KMS-11 (cell line): ENCODE measurements around the gene ZFP3.

Source experiments
- H2AFZ ChIP-seq: fragments of 200-600 bp; sonication (generic); 2 replicates; pipeline ENCODE4 v1.6.1; 2016; ENCODE audit warnings: antibody characterized with exemption, mixed run types, low read depth
- H3K27ac ChIP-seq: fragments of 200-600 bp; sonication (generic); 2 replicates; pipeline ENCODE4 v1.6.1; 2016; ENCODE audit warnings: mild to moderate bottlenecking, mixed run types
- H3K27me3 ChIP-seq: fragments of 200-600 bp; sonication (generic); 2 replicates; pipeline ENCODE4 v1.6.1; 2017; ENCODE audit warnings: mild to moderate bottlenecking, low read depth, mixed run types, moderate library complexity; ENCODE audit not compliant: insufficient read depth
- H3K36me3 ChIP-seq: fragments of 200-600 bp; sonication (generic); 2 replicates; pipeline ENCODE4 v1.6.1; 2017; ENCODE audit warnings: mild to moderate bottlenecking, mixed run types; ENCODE audit not compliant: insufficient read depth
- H3K4me1 ChIP-seq: fragments of 200-600 bp; sonication (generic); 2 replicates; pipeline ENCODE4 v1.6.1; 2016; ENCODE audit warnings: mild to moderate bottlenecking, low read depth, mixed run types; ENCODE audit not compliant: poor library complexity, severe bottlenecking
- H3K4me2 ChIP-seq: fragments of 200-600 bp; sonication (generic); 2 replicates; pipeline ENCODE4 v1.7.0; 2016; ENCODE audit warnings: mild to moderate bottlenecking, mixed run types
- H3K4me3 ChIP-seq: fragments of 200-600 bp; sonication (generic); IDR thresholded peaks from 2 replicates; pipeline ENCODE4 v1.6.1; 2017; ENCODE audit warnings: low read depth, low read length, mixed read lengths; ENCODE audit not compliant: insufficient read depth
- H3K79me2 ChIP-seq: fragments of 200-600 bp; sonication (generic); 2 replicates; pipeline ENCODE4 v1.6.1; 2016; ENCODE audit warnings: low read depth, mixed run types; ENCODE audit not compliant: insufficient read depth
- H3K9ac ChIP-seq: fragments of 200-600 bp; sonication (generic); 2 replicates; pipeline ENCODE4 v1.6.1; 2016; ENCODE audit warnings: mild to moderate bottlenecking, mixed run types
- H4K20me1 ChIP-seq: fragments of 200-600 bp; sonication (generic); 2 replicates; pipeline ENCODE4 v1.6.1; 2016; ENCODE audit warnings: mild to moderate bottlenecking, mixed run types; ENCODE audit not compliant: insufficient read depth
- CTCF ChIP-seq: fragments of 200-600 bp; sonication (generic); conservative IDR thresholded peaks from 2 replicates; pipeline ENCODE4 v1.6.1; 2017; ENCODE audit warnings: low read depth, mild to moderate bottlenecking, antibody characterized with exemption, low read length, moderate library complexity, mixed read lengths

ZFP3 gene

GRCh38 chr17:5042157-5043022 is 35.9 kb upstream of the ZFP3 start:
- no peak for TF ChIP-seq CTCF
- Histone ChIP-seq H3K4me2 (no peak overlapping the region), H2AFZ (no peak overlapping the region)

DNA sequence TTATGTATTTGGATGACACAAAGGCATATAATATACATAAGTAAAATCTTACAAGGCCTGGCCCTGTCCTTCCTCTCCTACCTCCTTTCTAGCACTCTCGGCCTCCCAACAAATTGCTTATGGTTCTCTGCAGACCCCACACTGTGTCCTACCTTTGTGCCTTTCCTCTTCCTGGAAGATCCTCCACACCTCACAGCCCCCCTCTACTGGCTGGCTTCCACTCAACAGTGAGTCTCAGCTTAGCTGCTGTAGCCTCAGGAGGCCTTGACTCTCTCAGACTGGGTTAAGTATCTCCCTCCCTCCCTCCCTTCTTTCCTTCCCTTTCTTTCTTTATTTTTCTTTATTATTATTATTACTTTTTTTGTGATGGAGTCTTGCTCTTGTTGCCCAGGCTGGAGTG is 34.7 kb upstream of the ZFP3 start:
- no peaks in the 10 kb centered on the region for H3K36me3 ChIP-seq
- no peak overlapping the region for H3K27ac ChIP-seq
- no peak overlapping the region for H3K4me3 ChIP-seq
- H3K79me2 ChIP-seq, result no peaks in the 10 kb centered on the region
- H3K4me2 ChIP-seq, result no peak overlapping the region
- H3K27me3 ChIP-seq, result no peaks in the 10 kb centered on the region
- no peaks in the 10 kb centered on the region for H4K20me1 ChIP-seq
- no peaks in the 10 kb centered on the region for H3K4me1 ChIP-seq
- H2AFZ ChIP-seq, result no peak overlapping the region
- no peak for TF ChIP-seq CTCF
- H3K9ac ChIP-seq, result no peak overlapping the region

More at GRCh38 chr17:5042157-5043022, 35.9 kb upstream of the ZFP3 start:
- Histone ChIP-seq H4K20me1 (no peaks in the 10 kb centered on the region), H3K36me3 (no peaks in the 10 kb centered on the region), H3K4me1 (no peaks in the 10 kb centered on the region), H3K9ac (no peak overlapping the region), H3K4me3 (no peak overlapping the region), H3K27me3 (no peaks in the 10 kb centered on the region), H3K27ac (no peak overlapping the region), H3K79me2 (no peaks in the 10 kb centered on the region)

DNA sequence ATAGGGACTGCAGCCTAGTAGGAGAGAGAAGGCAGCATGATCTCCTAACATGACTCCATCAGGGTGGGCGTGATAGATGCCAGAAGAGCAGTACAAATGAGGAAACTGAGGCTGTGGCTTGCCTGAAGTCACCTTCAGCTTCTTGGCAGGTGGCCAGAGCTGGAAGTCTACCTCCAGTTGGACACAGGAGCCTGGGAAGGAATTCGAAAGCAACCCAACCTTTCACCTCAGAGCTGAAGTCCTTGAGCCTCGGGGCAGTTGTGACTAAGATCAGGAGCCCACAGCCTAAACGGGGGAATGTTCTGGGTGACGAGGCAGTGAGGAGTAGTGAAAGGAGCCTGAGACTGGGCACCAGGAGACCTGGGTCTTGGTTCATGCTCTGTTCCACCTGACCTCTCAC is 33.6 kb upstream of the ZFP3 start:
- Histone ChIP-seq H3K4me3 (no peak overlapping the region), H3K4me2 (no peak overlapping the region), H2AFZ (no peak overlapping the region), H4K20me1 (no peaks in the 10 kb centered on the region), H3K4me1 (no peaks in the 10 kb centered on the region), H3K79me2 (no peaks in the 10 kb centered on the region), H3K9ac (no peak overlapping the region), H3K27me3 (no peaks in the 10 kb centered on the region), H3K27ac (no peak overlapping the region), H3K36me3 (no peaks in the 10 kb centered on the region)
- no peak for TF ChIP-seq CTCF

GRCh38 chr17:5045496-5045895 is 32.8 kb upstream of the ZFP3 start:
- H3K4me3 ChIP-seq, result no peak overlapping the region
- H3K27me3 ChIP-seq, result no peaks in the 10 kb centered on the region
- H3K9ac ChIP-seq, result no peak overlapping the region
- no peak overlapping the region for H2AFZ ChIP-seq
- H3K27ac ChIP-seq, result no peak overlapping the region
- TF ChIP-seq CTCF, result no peak
- H3K36me3 ChIP-seq, result no peaks in the 10 kb centered on the region
- no peaks in the 10 kb centered on the region for H4K20me1 ChIP-seq
- no peaks in the 10 kb centered on the region for H3K4me1 ChIP-seq
- H3K79me2 ChIP-seq, result no peaks in the 10 kb centered on the region
- H3K4me2 ChIP-seq, result no peak overlapping the region
